Activated CD4-positive, alpha-beta T cell treated with anti-CD3 and anti-CD28 coated beads, Interleukin-2, amount 50 U/mL, for 48 hours (primary cell): Measurements from ENCODE around the gene TBCE.

Experiments
- DNase-seq, 2 experiments: peaks; one replicate each; pipeline ENCODE4 v3.0.0-alpha.2; 2020

Gene TBCE, protein sequence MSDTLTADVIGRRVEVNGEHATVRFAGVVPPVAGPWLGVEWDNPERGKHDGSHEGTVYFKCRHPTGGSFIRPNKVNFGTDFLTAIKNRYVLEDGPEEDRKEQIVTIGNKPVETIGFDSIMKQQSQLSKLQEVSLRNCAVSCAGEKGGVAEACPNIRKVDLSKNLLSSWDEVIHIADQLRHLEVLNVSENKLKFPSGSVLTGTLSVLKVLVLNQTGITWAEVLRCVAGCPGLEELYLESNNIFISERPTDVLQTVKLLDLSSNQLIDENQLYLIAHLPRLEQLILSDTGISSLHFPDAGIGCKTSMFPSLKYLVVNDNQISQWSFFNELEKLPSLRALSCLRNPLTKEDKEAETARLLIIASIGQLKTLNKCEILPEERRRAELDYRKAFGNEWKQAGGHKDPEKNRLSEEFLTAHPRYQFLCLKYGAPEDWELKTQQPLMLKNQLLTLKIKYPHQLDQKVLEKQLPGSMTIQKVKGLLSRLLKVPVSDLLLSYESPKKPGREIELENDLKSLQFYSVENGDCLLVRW

DNA sequence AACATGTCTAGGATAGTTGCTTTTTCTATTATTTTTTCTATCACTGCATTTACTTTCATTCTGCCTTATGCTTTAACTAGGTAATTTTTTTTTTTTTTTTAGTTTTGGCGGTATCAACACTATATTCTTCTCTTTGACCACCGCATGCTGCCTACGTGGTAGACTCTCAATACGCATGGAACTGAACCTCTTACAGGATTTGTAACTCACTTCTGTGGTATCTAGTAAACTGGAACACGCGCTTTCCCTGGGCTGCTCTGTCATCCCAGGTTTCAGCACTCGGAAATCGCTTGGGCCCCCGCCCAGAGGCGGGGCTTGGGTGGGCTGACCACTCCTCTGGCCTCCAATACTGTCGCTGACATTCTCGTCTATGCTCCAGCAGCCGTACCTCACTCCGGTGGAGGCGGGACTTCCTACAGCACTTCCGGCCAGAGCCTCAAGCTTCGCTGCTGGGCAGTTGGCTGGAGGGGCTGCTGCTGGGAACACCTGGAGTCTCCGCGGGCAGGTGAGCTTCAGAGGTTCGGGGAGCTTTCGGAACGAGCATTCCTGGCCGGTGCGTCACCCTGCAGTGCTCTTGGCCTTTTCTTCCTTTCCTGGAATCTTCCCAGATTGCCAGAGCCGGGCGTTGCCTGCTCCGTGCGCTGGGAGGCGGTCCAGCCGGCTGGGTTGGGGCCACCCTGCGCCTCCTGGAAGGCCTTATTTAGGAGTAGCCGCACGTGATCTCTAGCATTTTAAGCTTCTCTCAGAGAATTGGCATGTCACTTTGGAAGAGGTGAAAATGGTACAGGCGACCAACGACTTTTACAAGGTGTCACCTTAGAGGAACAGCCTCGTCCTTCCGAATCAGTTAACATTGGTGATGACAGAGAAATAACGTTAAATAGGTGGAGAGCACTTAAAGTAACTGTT is at the start of gene TBCE:
Gene TBCE (plus strand): TSS at position 428 of the 909 bp plus-strand sequence. CDS start 12,623 bp downstream, outside the sequence.
- DNase-seq = peak; percentile 94 to 96

- no peak for DNase-seq
These were observed 48.0 kb upstream of the TBCE start for GRCh38 chr1:235319255-235319654.

DNA sequence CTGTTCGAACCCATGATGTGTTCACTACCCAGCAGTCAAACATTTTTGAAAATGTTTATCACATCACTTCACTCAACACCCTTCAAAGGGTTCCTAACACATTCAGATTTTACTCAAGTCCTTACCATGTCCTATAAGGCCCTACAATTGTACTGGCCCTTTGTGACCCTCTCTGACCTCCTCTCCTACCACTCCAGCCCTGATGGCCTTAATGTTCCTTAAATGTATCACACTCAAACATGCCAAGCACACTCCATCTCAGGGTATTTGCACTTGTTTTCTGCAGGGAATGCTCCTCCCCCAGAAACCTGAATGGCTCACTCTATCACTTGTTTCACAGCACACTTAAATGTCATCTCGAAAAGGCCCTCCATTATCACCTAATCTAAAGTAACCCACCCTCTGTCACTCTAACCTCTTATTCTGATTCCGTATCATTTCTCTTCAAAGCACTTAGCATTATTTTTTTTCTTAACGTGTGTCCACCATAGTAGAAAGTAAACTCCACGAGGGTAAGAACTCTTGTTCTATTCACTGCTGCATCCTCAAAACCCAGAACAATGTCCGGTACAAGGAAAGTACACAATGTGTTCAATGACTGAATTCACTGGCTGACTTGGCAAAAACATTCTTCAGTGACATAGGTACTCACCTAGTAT is 46.6 kb upstream of the TBCE start:
- no peak for DNase-seq

GRCh38 chr1:235324296-235324695 is 42.9 kb upstream of the TBCE start:
- DNase-seq = no peak

- no peak for DNase-seq
These were observed 42.1 kb upstream of the TBCE start for GRCh38 chr1:235325139-235325538.

DNA sequence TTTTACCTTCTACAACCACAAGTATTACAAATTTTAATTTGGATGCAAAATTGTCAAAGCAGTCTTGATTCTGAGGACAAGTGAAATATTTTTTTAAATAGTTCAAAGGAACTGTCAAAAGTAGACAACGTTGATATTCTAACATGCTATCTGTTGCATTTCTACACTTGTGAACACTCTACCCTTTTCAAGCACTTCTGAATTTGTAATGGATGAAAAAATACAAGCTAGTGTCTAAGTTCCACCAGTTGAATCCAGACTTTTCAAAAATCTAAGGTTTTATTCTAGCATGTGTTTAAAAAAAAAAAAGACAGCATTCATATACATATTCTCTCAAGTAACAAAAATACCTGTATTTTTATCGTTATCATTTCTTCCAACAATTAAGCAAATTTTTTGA is 41.4 kb upstream of the TBCE start:
- no peak for DNase-seq

DNA sequence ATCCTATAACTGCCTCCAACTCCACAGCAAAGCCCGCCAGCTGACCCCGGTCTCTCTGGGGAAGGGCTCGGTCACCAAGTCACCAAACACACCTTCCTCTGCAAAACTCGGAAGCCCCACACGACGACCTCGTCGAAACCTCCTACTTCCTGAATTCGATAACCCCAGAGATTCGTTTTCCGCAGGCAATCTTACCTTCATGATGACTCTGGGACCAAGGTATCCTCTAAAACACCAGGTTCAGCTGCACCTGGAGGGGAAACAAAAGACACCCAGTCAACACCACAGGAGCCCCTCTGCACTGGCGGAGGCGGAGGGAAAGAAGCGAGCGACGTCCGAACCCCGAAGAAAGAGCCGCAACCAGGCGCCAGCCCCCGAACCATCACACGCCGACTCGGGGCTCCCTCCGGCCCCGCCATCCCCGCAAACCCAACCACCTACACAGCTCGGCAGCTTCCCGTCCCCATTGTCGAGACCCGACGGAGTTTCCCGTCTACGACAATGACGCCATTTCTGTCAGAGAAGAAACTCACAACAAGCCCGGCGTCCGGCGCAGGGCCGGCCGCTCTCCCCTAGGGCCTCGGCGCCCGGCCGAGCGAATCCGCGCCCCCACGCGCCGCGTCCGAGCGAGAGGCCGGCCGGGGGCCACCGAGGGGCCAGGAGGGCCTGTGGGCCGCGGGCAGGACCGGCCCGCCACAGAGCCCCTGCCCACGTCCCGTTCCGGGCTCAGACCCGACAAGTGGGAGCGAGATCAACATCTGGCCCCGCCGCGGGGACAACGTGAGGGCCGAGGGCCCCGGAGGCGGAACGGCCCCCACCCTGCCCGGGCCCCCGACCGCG is 40.3 kb upstream of the TBCE start:
- DNase-seq = peak; percentile 59 to 68

GRCh38 chr1:235327559-235328270 is 39.5 kb upstream of the TBCE start, which contains the start of gene ARID4B:
Gene ARID4B, minus strand, starts transcription at chr1:235328179. Its CDS starts 1,260 bp downstream, at chr1:235326919.
- DNase-seq = peak in 1 of 2 experiments; percentile 60

- peak; percentile 98 to 99 for DNase-seq
These were observed 38.7 kb upstream of the TBCE start, which contains the start of gene GGPS1 for GRCh38 chr1:235328271-235329138. Gene GGPS1, plus strand, starts transcription at chr1:235328570. Its CDS starts 6,695 bp downstream, at chr1:235335265.

DNA sequence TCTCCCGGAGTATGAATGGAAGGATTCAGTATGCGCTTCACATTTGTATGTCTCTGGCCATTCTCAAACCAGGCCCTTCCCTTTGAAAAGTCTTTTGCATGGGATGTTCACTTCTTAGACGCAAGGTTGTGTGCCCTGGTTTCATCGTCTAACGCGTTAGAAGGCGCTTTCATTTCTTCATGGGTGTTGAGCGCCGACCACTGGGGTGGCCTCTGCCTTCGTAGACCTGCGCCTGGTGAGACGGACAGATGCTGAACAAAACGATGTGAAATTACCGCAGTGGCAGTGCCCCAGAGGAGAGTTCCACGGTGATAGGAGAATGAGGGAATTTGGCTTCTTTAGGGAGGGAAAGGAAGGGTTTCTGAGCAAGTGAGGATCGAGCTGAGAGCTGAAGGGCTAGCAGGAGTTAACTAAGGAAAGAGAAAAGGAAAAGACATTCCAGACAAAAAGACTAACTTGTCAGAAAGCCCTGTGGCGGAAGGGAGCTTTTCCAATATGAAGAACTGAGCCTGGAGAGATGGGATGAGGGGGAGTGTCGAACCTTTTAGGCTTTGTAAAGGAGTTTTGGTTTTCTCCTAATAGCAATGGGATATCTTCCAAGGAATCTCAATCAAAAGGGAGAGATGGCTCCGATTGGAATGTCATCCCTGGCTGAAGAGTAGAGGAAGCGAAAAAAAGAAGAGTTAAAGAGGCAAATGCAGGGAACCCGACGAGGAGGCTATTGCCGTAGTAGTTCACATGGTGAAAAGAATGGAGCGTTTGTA is 37.9 kb upstream of the TBCE start:
- DNase-seq = peak; percentile 41 to 56

DNA sequence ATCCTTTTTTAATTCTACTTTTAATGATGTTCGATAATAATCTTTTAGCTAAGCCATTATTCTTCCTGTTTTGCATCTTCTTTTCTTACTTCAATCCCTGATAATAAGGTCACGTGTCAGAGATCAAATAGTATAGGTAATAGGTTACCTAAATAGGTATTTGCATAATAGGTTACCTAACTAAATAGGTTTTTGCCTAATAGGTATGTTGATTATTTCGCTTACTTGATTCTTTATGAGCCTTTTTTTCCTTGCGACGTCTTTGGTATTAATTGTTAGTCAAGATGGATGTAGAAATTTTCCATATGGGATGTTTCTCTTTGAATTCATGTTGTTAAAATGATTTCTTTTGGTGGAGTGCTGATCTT is 36.3 kb upstream of the TBCE start:
- DNase-seq = no peak

DNA sequence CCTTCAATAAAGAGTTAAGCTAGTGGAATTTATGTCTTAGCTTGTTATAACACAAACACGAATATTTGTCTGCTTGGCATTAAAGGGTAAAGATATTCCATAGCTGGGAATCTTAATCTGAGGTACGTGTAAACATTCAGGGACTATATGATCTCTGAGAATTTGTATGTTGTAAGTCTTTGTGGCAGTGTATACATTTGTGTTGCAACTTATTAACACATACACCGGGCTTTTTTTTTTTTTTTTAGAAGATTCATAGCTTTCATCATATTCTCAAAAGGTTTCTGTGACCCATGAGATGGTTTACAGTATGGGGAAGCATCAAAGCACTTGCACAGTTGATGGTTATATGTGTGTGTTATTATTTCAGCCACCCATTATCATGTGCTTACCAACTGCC is 35.8 kb upstream of the TBCE start:
- no peak for DNase-seq

DNA sequence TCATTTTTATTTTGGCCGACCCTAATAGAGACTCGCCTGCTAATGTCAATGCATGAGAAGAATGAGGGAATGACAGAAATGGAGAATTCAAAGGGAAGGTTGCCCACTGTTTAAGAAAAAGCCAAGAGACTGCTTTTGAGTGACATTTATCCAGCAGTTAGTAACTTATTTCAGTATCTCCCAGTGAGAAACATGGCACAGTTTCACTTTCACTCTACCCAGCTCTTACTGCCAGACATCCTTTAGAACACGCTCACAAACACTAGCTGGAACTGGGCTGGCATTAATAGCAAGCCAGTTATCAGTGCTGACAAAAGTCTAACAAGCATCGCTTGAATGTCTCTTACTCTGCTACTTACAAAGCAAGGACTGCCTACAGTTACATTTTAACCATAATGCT is 30.3 kb upstream of the TBCE start:
- DNase-seq = no peak

- DNase-seq = no peak
These were observed 27.5 kb upstream of the TBCE start for GRCh38 chr1:235339746-235340145.

- DNase-seq = no peak
These were observed 25.9 kb upstream of the TBCE start for GRCh38 chr1:235341334-235341733.

DNA sequence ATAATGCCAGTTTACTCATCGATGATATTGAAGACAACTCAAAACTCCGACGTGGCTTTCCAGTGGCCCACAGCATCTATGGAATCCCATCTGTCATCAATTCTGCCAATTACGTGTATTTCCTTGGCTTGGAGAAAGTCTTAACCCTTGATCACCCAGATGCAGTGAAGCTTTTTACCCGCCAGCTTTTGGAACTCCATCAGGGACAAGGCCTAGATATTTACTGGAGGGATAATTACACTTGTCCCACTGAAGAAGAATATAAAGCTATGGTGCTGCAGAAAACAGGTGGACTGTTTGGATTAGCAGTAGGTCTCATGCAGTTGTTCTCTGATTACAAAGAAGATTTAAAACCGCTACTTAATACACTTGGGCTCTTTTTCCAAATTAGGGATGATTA is 25.2 kb upstream of the TBCE start:
- DNase-seq = no peak

GRCh38 chr1:235342471-235342870 is 24.8 kb upstream of the TBCE start:
- no peak for DNase-seq

- no peak for DNase-seq
These were observed 23.5 kb upstream of the TBCE start for GRCh38 chr1:235343726-235344125.

GRCh38 chr1:235351441-235351840 is 15.8 kb upstream of the TBCE start:
- DNase-seq = no peak
